Stimulated activated CD4-positive, alpha-beta T cell treated with anti-CD3 and anti-CD28 coated beads, Interleukin-1b, Interleukin-23, amount 100 ng/mL, for 1 hour (primary cell): ENCODE results near the gene C9orf72.
"Not testable (repeated sequence)": the region's sequence is repeated elsewhere in the genome, so short reads cannot be mapped to it uniquely, and the experiment has no call there.

Experiments
- DNase-seq, 2 donors: peaks; one replicate each; pipeline ENCODE4 v3.0.0-alpha.2; 2020; ENCODE audit warnings: low read depth in 2 of 2

Gene C9orf72

GRCh38 chr9:27572918-27573633 lies at the start of gene C9orf72:
Gene C9orf72 (minus strand): TSS chr9:27573481. CDS start chr9:27567120, 6,361 bp downstream.
- DNase-seq, result peak; percentile 66 to 81

- DNase-seq, result no peak
Measured at GRCh38 chr9:27622693-27623340, 49.5 kb upstream of the C9orf72 start.

- no peak for DNase-seq
Measured at GRCh38 chr9:27619743-27620142, 46.5 kb upstream of the C9orf72 start.

GRCh38 chr9:27618066-27618465 lies 44.8 kb upstream of the C9orf72 start:
- DNase-seq, result no peak

- DNase-seq, result no peak
Measured at GRCh38 chr9:27614551-27614950, 41.3 kb upstream of the C9orf72 start.

GRCh38 chr9:27612036-27612435 lies 38.8 kb upstream of the C9orf72 start:
- DNase-seq, result not testable (repeated sequence)

- no peak for DNase-seq
Measured at GRCh38 chr9:27610622-27611021, 37.3 kb upstream of the C9orf72 start.

- no peak for DNase-seq
Measured at GRCh38 chr9:27602954-27603353, 29.7 kb upstream of the C9orf72 start.

GRCh38 chr9:27602142-27602861 lies 29.0 kb upstream of the C9orf72 start:
- DNase-seq, result no peak

GRCh38 chr9:27601396-27601795 lies 28.1 kb upstream of the C9orf72 start:
- DNase-seq, result no peak

- DNase-seq, result no peak
Measured at GRCh38 chr9:27600256-27600655, 27.0 kb upstream of the C9orf72 start.

- no peak for DNase-seq
Measured at GRCh38 chr9:27599870-27600238, 26.6 kb upstream of the C9orf72 start.

- no peak for DNase-seq
Measured at GRCh38 chr9:27599102-27599869, 26.0 kb upstream of the C9orf72 start.

GRCh38 chr9:27595733-27596132 lies 22.5 kb upstream of the C9orf72 start:
- DNase-seq, result no peak

GRCh38 chr9:27591672-27592071 lies 18.4 kb upstream of the C9orf72 start:
- DNase-seq, result no peak

GRCh38 chr9:27591093-27591492 lies 17.8 kb upstream of the C9orf72 start:
- no peak for DNase-seq

GRCh38 chr9:27590651-27591050 lies 17.4 kb upstream of the C9orf72 start:
- DNase-seq, result no peak

GRCh38 chr9:27589462-27589861 lies 16.2 kb upstream of the C9orf72 start:
- DNase-seq, result no peak

GRCh38 chr9:27586304-27586703 lies 13.0 kb upstream of the C9orf72 start:
- DNase-seq, result no peak

GRCh38 chr9:27584931-27585330 lies 11.7 kb upstream of the C9orf72 start:
- DNase-seq, result no peak

GRCh38 chr9:27582794-27583193 lies 9.5 kb upstream of the C9orf72 start:
- no peak for DNase-seq

- DNase-seq, result no peak
Measured at GRCh38 chr9:27581826-27582225, 8.5 kb upstream of the C9orf72 start.
